HAP-1 (cell line): Measurements from ENCODE around the gene DISC1.

ENCODE experiments used
- DNase-seq, 2 experiments: peaks; one replicate each; pipeline ENCODE4 v3.0.0-alpha.2; 2016 to 2020; ENCODE audit warnings: low spot score in 2 of 2
- H3K27me3 ChIP-seq: fragments of 250-450 bp; sonication (Bioruptor Pico); 2 replicates; pipeline ENCODE4 v1.5.1; 2020; ENCODE audit warnings: low read depth, mild to moderate bottlenecking, moderate library complexity
- H3K36me3 ChIP-seq: fragments of 250-450 bp; sonication (Bioruptor Pico); replicated peaks from 2 replicates; pipeline ENCODE4 v1.5.1; 2020; ENCODE audit warnings: mild to moderate bottlenecking
- H3K4me1 ChIP-seq: fragments of 250-450 bp; sonication (Bioruptor Pico); 2 replicates; pipeline ENCODE4 v1.5.1; 2020; ENCODE audit warnings: mild to moderate bottlenecking
- H3K4me3 ChIP-seq: fragments of 250-450 bp; sonication (Bioruptor Pico); 2 replicates; pipeline ENCODE4 v1.5.1; 2020; ENCODE audit warnings: mild to moderate bottlenecking, moderate library complexity
- H3K9me3 ChIP-seq: fragments of 250-450 bp; sonication (Bioruptor Pico); 2 replicates; pipeline ENCODE4 v1.5.1; 2020; ENCODE audit warnings: mild to moderate bottlenecking, moderate library complexity
- in situ Hi-C: fragments of 300-500 bp; cut with MboI; formaldehyde crosslinking; loops from 3 replicates; pipeline ENCODE4 v1.14.3; 2020; ENCODE audit warnings: low sequenced_read_pairs, inconsistent platforms, mixed read lengths

Gene DISC1

DNA sequence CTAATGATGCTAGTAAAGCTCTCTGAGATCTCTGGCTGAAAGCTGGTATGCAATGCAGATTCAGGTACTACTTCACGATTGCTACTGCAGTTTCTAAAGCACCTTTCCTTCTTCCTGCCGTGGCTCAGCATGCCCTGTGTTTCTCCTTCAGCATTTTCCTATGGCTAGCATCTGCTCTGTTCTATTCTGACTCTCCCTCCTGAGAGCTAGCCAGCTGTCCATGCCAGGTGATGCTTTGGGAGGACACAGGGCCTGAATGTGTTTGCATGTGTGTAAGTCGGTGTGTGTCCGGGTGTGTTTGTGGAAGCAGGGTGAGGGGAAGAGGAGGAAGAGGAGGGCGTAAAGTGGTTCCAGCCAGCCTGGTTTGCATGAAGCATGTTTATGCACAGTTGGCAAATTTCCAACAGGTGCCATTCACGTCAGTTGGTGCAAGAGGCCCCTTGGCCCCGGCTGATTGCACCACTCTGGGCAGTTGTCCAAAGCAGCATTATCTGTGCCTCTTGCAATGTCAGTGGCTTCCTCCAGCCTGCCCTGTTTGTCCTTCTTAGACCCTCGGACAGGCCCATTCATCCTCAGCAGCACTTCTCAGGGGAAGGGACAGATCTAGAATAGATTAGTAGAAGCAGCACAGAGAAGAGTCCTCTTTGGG lies 433.3 kb downstream of the DISC1 start:
- DNase-seq: no peak
- Histone ChIP-seq H3K4me1 (no peaks in the 10 kb centered on the region), H3K36me3 (no peaks in the 10 kb centered on the region), H3K9me3 (no peaks in the 10 kb centered on the region), H3K27me3 (no peaks in the 10 kb centered on the region), H3K4me3 (no peak overlapping the region)
- in situ Hi-C loops: no loop called here

- DNase-seq: no peak
- Histone ChIP-seq H3K4me3 (no peak overlapping the region), H3K9me3 (no peaks in the 10 kb centered on the region), H3K4me1 (no peaks in the 10 kb centered on the region), H3K27me3 (no peaks in the 10 kb centered on the region), H3K36me3 (no peaks in the 10 kb centered on the region)
- in situ Hi-C loops: no loop called here
These were observed 436.4 kb downstream of the DISC1 start for GRCh38 chr1:232062967-232063366.

DNA sequence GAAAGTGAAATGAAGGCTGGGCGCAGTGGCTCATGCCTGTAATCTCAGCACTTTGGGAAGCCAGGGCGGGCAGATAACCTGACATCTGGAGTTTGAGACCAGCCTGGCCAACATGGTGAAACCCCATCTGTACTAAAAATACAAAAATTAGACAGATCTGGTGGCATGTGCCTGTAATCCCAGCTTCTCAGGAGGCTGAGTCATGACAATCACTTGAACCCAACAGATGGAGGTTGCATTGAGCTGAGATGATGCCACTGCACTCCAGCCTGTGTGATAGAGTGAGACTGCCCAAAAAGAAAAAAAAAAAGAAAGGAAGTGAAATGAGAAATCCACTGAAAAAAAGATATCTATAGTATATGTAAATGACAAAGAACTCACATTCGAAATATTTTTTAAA lies 439.9 kb downstream of the DISC1 start:
- in situ Hi-C loops: no loop called here
- no peak for DNase-seq
- H3K36me3 ChIP-seq: no peaks in the 10 kb centered on the region

DNA sequence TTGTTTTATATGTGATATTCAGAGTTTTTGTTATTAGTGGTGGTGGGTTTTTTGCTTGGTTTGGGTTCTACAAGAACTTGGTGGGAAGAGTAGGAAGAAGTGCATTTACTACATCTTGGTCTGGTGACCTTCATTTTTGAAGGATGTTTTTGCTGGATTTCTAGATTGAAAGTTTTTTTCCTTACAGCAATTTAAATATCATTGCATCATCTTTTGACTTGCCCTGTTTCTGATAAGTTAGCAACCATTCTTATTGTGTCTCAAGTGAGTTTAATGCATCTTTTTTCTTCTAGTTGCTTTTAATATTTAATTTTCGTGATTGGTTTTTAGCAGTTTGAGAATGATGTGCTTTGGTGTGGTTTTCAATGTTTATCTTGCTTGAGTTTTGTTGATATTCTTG lies 447.7 kb downstream of the DISC1 start:
- Histone ChIP-seq H3K4me3 (no peak overlapping the region), H3K4me1 (no peaks in the 10 kb centered on the region), H3K9me3 (no peaks in the 10 kb centered on the region), H3K27me3 (no peaks in the 10 kb centered on the region), H3K36me3 (no peaks in the 10 kb centered on the region)
- no peak for DNase-seq
- in situ Hi-C loops: no loop called here

More for the DNA sequence above, 439.9 kb downstream of the DISC1 start:
- Histone ChIP-seq H3K9me3 (no peaks in the 10 kb centered on the region), H3K27me3 (no peaks in the 10 kb centered on the region), H3K4me3 (no peak overlapping the region), H3K4me1 (no peaks in the 10 kb centered on the region)

DNA sequence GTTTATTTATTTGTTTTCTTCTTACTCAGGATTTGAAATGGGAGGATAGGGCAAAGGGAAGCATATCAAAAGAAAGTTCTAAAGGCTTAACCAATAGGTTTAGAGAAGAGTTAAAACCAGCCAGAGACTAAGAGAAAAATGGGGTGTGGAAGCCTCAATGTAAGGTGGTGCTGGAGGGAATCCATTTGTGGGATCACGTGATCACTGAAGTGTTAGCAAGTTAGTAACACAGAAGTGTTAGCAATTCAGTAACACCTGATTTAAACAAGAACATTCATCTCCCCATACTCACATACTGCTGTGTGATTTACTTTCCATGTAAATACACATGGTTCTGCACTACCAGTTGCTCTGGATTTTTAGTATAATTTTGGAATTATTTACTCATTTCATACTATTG lies 451.2 kb downstream of the DISC1 start:
- in situ Hi-C loops: no loop called here

GRCh38 chr1:232084584-232085223 lies 458.1 kb downstream of the DISC1 start:
- Histone ChIP-seq H3K36me3 (no peaks in the 10 kb centered on the region), H3K9me3 (no peaks in the 10 kb centered on the region), H3K4me1 (no peaks in the 10 kb centered on the region), H3K27me3 (no peaks in the 10 kb centered on the region), H3K4me3 (no peak overlapping the region)
- in situ Hi-C loops: no loop called here
- peak; percentile 3 to 23 for DNase-seq

More for the DNA sequence above, 451.2 kb downstream of the DISC1 start:
- no peak for DNase-seq
- no peaks in the 10 kb centered on the region for H3K36me3 ChIP-seq
- no peaks in the 10 kb centered on the region for H3K27me3 ChIP-seq
- H3K9me3 ChIP-seq: no peaks in the 10 kb centered on the region
- H3K4me3 ChIP-seq: no peak overlapping the region
- no peaks in the 10 kb centered on the region for H3K4me1 ChIP-seq

DNA sequence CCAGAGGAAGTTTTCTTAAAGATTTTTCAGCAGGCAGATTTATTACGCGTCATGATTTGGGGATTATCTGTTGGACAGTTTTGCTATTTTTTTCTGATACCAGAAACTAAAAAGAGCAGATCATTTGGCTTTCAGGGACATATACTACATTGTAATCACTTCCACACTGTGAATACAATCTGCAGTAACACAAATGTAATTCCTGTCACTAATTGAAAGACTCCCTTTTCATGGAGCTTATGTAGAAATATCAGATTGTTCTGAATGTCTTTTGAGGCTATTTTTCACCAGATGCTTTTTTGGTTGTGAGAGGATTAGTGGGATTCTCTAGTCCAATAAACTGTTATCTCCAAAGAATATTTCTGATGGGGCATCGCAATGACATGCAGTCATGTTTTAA lies 464.2 kb downstream of the DISC1 start:
- in situ Hi-C loops: no loop called here
- Histone ChIP-seq H3K4me1 (no peaks in the 10 kb centered on the region), H3K27me3 (no peaks in the 10 kb centered on the region), H3K9me3 (no peaks in the 10 kb centered on the region), H3K4me3 (no peak overlapping the region), H3K36me3 (no peaks in the 10 kb centered on the region)
- no peak for DNase-seq
